GM21390 (cell line): ENCODE data around the gene RAB7A.

ENCODE experiments used
- ATAC-seq: cut with Tn5 transposase; IDR thresholded peaks from one replicate; pipeline ENCODE4 v1.9.1; 2021; ENCODE audit not compliant: unreplicated experiment

The RAB7A gene

DNA sequence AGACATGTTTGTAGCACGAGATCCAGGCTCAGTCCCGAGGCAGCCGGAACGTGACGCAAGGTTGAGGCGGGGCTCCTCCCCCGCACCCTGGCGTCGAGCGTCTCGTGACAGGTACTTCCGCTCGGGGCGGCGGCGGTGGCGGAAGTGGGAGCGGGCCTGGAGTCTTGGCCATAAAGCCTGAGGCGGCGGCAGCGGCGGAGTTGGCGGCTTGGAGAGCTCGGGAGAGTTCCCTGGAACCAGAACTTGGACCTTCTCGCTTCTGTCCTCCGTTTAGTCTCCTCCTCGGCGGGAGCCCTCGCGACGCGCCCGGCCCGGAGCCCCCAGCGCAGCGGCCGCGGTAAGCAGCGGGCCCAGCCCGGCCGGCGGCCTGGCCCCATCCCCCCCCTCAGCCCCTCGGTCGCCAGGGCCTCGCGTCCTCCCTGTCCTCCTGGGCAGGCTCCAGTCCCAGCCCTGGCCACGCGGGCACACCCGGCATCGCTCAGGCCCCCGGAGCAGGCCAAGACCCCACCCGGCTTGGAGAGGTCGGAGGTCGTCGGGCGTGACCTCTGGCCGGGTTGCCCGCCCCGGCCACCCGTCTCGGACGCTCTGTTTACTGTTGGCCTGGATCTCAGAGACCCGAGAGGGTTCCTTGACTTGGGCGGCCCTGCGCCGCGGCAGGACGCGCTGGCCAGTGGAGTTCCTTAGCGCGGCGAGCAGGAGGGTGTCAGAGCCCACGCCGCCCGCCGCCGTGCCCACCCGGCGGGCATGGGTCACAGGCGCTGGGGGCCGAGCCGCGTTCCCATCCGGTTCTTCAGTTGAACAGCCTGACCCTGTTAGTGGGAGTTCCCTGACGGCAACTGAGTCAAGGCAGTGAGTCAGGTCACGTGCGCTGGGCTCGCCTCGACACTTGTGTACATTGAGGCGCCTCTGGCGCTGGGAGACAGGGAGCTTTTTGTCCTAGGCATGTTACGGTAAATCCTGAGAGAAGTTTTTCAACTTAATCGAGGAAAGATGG lies at the start of gene RAB7A:
RAB7A (plus strand) TSS at position 161 of the 994 bp plus-strand sequence. CDS start 69,185 bp downstream, outside the sequence.
- peak; percentile 91 for ATAC-seq

DNA sequence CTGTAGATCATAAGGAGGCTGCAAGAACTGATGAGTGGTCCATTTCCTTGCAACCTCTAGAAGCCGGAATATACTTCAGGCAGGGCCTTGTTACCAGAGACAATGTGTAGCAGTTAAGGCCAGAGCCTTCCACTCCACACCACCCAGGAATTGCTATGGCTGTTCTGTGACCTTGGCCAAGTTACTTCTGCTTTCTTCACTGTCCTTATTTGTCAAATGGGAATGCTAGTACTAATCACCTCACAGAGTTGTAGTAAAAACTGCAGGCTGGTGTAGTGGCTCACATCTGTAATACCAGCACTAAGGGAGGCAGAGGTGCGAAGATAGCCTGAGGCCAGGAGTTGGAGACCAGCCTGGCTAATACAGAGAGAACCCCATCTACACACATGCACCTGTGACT lies 46.6 kb upstream of the RAB7A start:
- ATAC-seq: no peak

DNA sequence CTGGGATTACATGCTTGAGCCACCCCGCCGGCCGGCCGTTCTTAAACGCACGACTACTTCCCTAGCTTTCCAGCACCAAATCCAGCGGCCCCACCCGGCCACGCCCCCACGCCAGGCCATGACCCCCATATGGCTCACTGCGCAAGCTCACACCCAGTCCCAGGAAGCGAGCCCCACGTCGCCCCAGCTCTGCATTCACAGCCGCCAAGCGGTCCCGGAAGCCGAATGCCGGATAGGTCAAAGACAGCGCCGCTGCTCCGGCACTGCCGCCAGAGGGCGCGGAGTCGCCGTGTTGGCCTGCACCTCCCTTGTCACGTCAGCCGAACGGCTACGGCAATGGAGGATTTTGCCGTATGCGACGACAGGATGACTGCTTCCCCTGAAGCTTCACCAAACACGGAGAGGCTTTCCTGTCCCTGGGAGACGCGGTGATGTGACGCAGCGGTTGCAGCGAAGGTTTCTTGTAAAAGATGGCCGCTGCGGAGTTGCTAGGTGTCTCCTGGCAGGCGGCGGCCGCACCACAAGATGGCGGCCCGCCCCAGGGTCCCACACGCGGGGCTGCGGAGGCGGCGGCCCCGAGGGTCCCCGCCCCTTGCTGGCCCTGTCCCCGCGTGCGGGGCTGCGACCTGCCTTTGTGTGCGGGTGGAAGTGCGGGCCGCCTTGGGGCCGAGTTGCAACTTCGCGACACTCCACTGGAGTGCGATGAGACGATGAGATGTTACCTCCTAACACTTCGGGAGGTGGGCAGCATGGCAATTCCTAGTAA lies 45.2 kb upstream of the RAB7A start:
- peak; percentile 96 for ATAC-seq

DNA sequence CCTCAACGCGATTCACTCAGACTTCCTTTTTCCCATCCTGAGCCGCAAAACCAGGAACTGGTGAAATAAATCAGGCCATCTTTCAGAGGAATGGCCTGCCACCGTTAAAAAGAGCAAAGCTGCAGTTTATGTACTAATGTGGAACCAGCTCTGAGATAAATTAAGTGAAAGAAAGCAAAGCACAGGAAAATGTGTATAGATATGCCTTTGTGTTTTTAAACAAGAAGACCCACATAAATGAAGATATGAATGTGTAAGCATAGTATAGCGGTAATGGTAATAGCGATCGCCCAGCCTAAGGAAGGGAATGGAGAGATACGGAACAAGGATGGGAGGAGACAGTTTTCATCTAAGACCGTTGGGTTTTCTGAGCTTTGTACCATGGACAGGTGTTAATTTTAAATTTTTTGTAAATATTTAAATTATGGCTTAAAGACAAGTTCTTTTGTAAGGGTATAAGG lies 44.6 kb upstream of the RAB7A start:
- no peak for ATAC-seq

DNA sequence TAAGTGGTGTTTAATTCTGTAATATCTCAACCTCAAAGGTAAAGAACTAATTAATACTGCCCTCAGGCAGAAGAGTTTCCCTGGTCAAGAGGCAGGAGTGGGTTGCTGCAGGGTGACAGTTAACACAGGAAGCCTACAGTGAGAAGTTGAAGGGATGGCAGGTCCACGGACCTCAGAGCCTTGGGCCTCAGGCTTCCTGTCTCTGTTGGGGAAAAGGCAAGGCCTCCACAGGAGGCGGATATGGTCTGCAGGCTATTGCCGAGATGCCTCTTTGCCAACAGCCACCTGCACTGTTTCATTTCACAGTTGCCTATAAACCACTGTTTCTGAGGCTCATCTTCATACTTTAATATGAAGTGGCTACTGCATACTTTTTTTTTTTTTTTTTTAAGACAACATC lies 42.0 kb upstream of the RAB7A start:
- ATAC-seq: no peak

DNA sequence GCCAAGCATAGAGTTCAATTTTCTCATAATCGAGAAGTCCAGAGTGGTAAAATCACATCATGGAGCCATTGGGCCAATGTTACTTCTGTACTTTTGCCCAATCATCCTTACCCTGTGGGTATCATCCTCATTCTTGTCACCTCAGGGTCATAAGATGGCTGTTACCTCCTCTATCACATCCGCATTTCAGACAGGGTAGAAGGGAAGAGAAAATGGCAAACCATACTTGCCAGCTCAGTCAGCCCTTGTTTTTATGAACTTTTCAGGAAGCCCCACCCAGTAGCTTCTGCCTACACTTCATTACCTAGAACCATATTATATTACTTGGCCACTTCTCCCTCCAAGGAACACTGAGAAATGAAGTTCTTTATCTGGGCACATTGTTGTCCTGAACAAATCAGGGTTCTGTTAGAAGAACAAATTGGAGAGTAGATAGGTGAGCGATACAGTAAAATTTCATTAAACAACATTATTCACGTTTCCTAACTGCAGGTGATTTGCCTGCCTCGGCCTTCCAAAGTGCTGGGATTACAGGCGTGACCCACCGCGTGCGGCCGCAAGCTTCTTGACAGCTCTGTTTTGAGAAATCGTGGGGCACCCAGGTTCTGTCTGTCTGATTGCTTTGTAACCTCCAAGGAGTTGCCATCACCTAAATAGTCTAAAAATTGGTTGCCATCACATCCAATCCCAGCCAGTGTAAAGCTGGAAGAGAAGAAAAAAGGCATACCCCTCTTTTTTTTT lies 40.8 kb upstream of the RAB7A start:
- ATAC-seq: no peak

DNA sequence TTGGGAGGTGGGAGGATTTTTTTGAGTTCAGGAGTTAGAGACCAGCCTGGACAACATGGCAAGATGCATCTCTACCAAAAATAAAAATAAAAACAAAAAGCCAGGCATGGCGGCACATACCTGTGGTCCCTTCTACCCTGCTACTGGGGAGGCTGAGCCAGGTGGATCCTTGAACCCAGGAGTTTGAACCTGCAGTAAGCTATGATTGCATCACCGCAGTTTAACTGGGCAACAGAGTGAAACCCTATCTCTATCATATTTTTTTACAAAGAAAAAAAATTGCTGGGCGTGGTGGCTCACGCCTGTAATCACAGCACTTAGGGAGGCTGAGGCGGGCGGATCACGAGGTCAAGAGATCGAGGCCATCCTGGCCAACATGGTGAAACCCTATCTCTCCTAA lies 39.5 kb upstream of the RAB7A start:
- no peak for ATAC-seq

DNA sequence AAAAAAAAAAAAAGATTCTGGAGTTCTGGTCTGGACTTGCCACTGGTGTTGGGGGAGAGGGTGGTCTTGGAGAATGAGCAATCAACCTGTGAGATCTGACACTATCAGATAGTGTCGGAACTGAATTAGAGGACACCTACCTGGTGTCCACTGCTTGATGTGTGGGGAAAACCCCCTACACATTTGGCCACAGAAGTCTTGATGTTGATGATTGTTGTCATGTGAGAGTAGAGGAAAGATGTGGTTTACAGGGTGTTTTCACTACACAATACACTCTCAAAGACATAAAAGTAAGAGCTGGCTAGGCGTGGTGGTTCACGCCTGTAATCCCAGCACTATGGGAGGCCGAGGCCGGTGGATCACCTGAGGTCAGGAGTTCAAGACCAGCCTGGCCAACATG lies 36.9 kb upstream of the RAB7A start:
- no peak for ATAC-seq

DNA sequence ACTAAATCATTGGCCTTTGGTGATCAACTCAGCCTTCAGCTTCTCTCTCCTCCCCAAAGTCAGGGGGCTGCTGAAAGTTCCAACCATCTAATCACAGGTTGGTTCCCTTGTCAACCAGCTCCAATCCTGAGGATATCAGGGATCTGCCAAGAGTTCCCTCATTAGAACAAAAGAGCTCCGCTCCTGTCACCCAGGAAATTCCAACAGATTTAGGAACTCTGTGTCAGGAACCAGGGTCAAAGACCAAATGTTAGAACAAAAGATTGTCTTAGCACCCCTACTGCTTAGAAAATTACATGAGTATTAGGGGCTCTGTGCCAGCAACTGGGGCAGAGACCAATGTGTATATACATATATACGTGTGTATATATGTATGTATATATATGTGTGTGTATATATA lies 32.3 kb upstream of the RAB7A start:
- ATAC-seq: no peak

DNA sequence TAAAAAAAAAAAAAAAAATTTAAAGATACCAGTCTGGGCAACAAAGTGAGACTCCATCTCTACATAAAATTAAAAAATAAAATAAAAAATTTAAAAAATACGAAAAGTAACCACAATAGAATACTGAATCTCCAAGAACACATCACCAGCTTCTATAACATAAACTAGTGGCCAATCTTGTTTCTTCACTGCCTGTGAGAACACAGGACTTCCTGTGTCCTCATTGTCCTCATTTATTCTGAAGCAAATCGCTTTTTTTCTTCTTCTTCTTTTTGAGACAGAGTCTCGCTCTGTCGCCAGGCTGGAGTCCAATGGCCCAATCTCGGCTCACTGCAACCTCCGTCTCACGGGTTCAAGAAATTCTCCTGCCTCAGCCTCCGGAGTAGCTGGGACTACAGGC lies 28.6 kb upstream of the RAB7A start:
- ATAC-seq: no peak

DNA sequence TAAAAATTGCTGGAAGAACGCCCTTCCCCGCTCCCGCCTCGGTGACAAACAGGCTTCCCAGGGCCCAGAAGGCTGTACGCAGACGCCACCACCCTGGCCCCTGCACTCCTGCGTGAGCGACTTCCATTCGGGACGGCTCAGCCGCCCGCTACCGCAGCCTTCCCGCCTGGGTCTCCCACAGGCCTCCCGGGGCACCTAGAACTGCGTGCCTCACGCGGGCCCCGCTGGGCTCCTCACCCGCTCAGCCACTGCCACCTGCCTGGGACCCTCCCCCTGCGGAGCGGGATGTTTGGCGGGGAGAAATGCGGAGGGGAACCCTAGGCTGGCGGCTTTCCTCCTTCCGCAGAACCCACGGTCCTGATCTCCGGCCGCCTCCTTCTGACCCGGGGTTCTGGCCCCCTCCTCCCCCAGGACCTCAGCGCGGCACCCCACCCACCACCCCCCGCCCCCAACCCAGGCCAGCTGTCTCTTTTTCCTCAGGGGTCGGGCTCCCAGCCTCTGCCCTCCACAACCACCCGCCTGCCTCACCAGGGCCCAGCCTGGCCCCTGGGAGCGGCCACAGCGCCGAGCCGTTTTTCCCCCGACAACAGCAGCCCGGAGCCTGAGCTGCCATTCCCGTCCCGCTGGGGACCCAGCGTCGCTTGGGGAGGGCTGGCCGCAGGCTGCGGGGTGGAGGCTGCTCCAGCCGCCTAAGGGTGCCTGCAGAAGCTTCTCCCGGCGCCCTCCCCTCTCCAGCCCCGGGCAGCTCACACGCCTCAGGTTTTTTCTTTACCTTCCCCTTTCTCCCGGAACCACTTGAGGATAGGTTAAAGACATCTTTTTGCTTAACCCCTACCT lies 27.6 kb upstream of the RAB7A start:
- no peak for ATAC-seq

DNA sequence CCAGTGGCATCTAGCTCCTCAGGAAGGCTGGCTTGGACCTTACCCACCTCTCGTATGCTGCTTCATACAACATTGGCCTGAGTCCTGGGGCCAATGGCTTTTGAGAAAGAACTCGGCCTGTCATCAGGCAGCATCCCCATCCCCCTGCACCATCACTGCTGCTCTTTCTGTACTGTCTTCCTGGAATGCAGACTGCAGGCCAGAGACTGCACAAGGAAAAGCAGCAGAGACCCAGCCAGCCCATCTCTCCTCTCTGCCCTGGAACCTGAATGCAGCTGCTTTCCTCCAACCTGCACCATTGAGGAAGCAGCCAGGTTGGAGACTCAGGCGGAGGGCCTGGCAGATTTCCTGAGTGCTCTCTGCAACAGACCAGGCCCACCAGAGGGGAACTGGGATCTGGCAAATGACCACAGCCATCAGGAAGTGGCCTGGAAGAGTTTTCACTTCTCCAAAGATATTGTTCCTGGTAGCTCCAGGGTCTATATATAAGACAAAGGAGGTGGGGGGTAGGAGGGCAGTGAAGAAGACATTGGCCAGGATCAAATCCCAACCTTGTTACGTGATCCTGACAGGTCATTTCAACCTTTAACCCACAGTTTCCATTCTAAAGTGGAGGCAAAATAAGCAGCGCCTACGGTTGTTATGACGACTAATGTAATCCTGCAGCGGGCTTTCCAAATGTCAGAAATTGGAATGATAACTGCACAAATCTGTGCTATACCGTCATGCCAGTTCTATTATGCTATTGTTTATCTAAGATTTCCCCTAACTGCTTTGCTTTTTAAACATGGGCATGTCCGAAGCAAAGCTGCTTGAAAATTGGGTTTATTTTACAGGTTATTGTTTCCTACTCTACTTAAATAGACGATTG lies 24.4 kb upstream of the RAB7A start:
- no peak for ATAC-seq

DNA sequence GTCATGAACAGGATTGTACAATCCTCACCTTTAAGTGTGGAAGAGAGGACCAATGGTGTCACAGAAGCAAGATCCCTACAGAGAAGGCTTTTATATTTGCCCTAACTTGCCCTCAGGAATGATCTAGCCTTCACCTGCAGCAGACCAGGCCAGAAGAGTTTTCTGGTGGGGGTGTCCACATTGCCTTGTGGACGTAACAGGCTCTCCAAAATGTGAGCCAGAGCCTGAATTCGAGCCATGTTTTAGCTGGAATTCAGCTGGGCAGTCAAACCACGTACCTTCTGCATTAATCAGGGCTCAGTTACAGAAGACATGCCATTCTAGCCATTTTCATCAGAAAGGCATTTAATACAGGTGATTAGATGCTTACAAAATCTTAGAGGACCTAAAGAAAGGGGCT lies 23.6 kb upstream of the RAB7A start:
- no peak for ATAC-seq

DNA sequence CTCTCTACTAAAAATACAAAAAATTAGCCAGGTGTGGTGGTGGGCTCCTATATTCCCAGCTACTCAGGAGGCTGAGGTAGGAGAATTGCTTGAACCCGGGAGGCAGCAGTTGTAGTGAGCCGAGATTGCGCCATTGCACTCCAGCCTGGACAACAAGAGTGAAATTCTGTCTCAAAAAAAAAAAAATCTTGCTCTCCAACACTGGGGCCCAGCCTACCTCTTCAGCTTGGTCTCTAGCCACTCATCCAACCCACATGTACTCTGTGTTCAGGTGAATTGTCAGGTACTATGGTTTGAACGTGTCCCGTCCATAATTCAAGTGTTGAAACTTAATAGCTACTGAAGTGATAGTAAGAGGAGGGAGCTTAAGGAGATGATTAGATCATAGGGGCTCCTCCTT lies 22.4 kb upstream of the RAB7A start:
- no peak for ATAC-seq

DNA sequence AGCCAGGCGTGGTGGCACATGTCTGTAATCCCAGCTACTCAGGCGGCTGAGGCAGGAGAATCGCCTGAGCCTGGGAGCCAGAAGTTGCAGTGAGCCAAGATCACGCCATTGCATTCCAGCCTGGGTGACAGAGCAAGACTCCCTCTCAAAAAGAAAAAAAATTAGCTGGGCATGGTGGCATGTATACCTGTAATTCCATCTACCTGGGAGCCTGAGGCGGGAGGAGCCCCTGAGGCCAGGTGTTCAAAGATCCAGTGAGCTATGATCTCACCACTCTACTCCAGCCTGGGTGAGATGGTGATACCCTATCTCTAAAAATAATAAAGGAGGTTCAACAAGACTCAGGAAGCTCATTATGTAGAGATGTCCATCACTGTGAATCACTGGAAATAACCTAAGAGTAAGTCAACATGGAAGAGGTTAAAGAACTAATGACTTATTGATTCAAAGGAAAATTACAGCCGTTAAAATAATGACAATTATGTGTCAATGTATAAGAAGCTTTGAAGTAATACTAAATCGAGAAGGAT lies 19.8 kb upstream of the RAB7A start:
- no peak for ATAC-seq

DNA sequence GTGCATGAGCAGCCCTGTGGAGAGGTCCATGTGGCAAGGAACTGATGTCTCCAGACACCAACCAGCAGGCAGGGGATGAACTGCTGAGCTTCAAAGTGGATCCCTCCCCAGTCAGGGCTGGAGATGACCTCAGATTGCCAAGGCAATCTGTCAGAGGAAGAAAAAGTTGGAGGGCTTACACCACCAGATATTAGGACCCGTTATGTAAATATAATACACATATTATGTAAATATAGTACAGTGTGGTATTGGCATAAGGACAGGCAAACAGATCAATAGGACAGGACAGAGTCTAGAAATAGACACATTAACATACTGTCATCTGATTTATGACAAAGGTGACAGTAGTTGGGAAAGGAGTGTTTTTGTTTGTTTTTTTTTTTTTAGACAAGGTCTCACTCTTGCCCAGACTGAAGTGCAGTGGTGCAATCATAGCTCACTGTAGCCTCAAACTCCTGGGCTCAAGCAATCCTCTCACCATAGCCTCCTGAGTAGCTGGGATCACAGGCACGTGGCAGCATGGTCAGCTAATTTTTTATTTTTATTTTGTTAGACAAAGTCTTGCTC lies 18.0 kb upstream of the RAB7A start:
- ATAC-seq: no peak

DNA sequence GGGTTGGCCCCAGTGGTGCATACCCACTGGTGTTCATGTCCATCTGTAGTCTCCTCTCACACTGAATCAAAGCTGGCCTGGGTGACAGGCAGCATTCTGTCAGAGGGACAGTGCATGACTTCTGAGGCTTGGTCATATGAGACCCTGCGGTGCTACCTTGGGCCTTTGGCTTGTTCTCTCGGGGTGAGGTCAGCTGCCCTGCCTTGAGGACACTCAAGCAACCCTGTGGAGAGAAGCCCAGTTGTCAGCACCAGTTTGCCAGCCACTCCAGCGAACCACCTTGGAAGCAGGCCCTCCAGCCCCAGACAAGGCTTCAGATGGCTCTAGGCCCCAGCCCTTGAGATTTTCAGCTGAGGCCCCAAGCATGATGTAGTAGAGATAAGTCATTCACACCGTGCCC lies 16.9 kb upstream of the RAB7A start:
- no peak for ATAC-seq

DNA sequence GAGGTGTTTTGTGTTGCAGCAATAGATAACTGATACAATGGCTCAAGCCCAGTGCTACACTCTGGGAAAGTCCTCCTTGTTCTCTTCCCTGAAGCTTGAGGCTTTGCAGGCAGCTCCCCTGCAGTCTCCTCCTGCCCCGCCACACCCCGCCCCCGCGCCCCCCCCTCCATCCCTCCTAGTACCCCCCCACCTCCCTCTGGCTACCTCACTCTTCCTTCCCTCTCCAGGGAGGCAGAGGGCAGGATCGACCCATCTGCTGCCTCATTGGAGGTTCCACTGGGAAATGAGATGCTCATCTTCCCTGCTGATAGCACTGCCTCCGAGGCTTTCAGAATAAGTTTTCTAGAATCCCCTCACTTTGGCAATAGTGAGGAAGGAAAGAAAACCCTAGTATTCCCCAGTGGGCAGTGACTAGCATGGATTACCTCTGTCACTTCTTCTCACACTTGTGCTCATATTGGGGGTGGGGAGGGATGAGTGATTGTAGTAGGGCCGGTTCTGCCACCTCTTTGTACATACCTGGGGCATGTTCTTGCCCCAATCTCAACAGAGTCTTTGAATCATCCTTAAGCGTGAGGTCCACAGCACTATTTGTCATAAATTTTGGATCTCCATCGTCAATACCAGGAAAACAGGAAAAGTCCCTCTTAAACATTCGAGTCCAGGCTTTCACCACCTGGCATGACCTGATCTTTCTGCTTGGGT lies 16.3 kb upstream of the RAB7A start:
- ATAC-seq: no peak
